ENCODE measurements around the gene DPY19L3.

The DPY19L3 gene

DNA sequence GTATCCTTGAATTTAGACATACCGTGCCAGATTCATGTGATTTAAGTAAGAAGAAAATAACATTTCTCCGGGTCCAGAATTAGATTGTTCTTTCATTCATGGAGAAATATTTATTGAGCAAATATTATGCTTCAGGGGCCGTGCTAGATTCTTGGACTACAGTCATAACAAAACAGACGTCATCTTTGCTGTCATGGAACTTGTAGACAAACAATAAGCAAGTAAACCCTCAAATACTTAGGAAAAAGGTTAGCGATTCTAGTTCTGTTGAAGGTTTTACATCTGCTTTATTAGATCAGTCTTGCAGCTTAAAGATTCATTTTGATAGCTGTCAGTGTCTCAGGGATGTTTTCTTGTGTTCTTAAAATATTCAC, 43.3 kb upstream of the DPY19L3 start:
- Histone ChIP-seq H3K36me3 (replicated peaks) (peaks cover 10% of the 10 kb centered on the region), H3K27ac (no peak overlapping the region), H3K4me3 (ENCODE audit: low read depth, low read length) (no peak overlapping the region), H3K27me3 (replicated peaks) (no peaks in the 10 kb centered on the region)
- DNase-seq: no peak
- TF ChIP-seq, protein P1, sequence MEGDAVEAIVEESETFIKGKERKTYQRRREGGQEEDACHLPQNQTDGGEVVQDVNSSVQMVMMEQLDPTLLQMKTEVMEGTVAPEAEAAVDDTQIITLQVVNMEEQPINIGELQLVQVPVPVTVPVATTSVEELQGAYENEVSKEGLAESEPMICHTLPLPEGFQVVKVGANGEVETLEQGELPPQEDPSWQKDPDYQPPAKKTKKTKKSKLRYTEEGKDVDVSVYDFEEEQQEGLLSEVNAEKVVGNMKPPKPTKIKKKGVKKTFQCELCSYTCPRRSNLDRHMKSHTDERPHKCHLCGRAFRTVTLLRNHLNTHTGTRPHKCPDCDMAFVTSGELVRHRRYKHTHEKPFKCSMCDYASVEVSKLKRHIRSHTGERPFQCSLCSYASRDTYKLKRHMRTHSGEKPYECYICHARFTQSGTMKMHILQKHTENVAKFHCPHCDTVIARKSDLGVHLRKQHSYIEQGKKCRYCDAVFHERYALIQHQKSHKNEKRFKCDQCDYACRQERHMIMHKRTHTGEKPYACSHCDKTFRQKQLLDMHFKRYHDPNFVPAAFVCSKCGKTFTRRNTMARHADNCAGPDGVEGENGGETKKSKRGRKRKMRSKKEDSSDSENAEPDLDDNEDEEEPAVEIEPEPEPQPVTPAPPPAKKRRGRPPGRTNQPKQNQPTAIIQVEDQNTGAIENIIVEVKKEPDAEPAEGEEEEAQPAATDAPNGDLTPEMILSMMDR (IDR thresholded peaks at IDR 0.05; ENCODE audit: low read depth, low read length, missing control alignments): no peak
- in situ Hi-C loops (cut with HindIII; ENCODE audit: low pct_ligation_motif_present, low sequenced_read_pairs): no loop called here

DNA sequence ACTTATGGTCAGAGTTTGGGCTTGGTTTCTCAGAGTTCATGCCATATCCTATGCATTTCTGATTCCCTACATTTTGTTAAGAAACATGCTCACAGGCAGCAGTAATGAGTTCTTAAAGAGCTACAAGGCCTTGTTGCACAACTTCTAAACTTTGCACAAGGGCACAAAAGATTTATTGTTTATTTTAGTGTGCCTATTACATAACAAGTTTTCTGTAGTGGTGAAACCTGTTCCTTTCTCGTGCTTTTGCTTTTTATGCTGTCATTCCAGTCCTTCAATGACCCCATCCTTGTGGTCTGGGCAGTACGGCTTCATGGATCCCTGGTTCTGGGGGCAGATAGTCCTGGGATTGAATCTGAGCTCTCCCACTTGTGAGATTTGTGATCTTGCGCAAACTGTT, 42.4 kb upstream of the DPY19L3 start:
- no peak overlapping the region for H3K27ac ChIP-seq
- TF ChIP-seq, protein P1 (IDR thresholded peaks at IDR 0.05; ENCODE audit: low read depth, low read length, missing control alignments): no peak
- H3K36me3 ChIP-seq (replicated peaks): peaks cover 6% of the 10 kb centered on the region
- in situ Hi-C loops (cut with HindIII; ENCODE audit: low pct_ligation_motif_present, low sequenced_read_pairs): no loop called here
- DNase-seq: no peak
- no peaks in the 10 kb centered on the region for H3K27me3 ChIP-seq (replicated peaks)
- no peak overlapping the region for H3K4me3 ChIP-seq (ENCODE audit: low read depth, low read length)

DNA sequence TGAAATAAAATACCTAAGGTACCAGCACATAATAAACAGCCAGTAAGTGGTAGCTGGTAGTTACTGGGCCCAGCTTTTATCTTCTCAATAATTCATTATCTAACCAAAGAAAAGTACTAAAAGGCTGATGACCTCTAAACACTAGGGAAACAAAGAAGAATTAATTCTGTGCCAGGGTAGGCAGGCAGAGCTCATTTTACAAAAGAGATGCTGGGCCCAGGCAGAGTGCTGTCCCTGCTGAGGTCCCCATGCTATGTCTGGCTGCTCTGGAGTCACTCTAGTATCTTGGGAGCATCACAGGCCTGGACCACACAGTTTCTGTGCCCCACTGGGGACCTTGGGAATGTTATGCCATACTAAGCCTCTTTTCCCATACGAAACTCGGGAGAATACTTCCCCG, 41.9 kb upstream of the DPY19L3 start:
- Histone ChIP-seq H3K27ac (no peak overlapping the region), H3K36me3 (replicated peaks) (peaks cover 6% of the 10 kb centered on the region), H3K4me3 (ENCODE audit: low read depth, low read length) (no peak overlapping the region), H3K27me3 (replicated peaks) (no peaks in the 10 kb centered on the region)
- DNase-seq: no peak
- in situ Hi-C loops (cut with HindIII; ENCODE audit: low pct_ligation_motif_present, low sequenced_read_pairs): no loop called here
- TF ChIP-seq, protein P1 (IDR thresholded peaks at IDR 0.05; ENCODE audit: low read depth, low read length, missing control alignments): no peak

DNA sequence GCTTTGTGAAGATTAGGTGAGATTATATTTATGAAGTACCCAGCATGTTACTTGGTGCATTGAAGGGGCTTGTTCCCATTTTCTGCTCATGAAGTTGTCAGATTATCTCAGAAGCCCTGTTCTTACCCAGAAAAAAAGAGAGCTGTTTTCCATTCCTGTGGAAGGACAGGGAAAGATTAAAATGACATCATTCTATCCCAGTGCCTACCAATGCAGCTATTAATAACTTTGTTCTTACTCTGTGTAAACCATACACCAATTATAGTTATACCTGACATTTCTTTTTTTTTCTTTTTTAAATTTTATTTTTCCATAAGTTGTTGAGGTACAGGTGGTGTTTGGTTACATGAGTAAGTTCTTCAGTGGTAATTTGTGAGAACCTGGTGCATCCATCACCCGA, 41.5 kb upstream of the DPY19L3 start:
- Histone ChIP-seq H3K27ac (no peak overlapping the region), H3K4me3 (ENCODE audit: low read depth, low read length) (no peak overlapping the region), H3K36me3 (replicated peaks) (peaks cover 6% of the 10 kb centered on the region), H3K27me3 (replicated peaks) (no peaks in the 10 kb centered on the region)
- TF ChIP-seq, protein P1 (IDR thresholded peaks at IDR 0.05; ENCODE audit: low read depth, low read length, missing control alignments): no peak
- in situ Hi-C loops (cut with HindIII; ENCODE audit: low pct_ligation_motif_present, low sequenced_read_pairs): no loop called here
- no peak for DNase-seq

DNA sequence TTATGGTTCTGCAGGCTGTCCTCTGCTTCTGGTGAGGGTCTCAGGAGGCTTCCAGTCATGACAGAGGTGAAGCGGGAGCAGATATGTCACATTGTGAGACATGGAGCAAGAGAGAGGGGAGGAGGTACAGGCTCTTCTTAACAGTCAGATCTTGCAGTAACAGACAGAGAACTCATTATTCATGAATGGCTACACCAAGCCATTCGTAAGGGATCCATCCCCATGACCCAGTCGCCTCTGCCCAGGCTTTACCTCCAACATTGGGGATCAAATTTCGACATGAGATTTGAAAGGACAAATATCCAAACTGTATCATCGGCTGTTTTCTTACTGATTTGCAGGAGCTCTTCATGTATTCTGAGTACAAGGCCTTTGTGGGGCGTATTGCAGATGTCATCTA, 38.5 kb upstream of the DPY19L3 start:
- TF ChIP-seq, protein P1 (IDR thresholded peaks at IDR 0.05; ENCODE audit: low read depth, low read length, missing control alignments): no peak
- Histone ChIP-seq H3K27ac (no peak overlapping the region), H3K27me3 (replicated peaks) (no peaks in the 10 kb centered on the region), H3K36me3 (replicated peaks) (peaks cover 3% of the 10 kb centered on the region), H3K4me3 (ENCODE audit: low read depth, low read length) (no peak overlapping the region)
- DNase-seq: no peak
- in situ Hi-C loops (cut with HindIII; ENCODE audit: low pct_ligation_motif_present, low sequenced_read_pairs): no loop called here

DNA sequence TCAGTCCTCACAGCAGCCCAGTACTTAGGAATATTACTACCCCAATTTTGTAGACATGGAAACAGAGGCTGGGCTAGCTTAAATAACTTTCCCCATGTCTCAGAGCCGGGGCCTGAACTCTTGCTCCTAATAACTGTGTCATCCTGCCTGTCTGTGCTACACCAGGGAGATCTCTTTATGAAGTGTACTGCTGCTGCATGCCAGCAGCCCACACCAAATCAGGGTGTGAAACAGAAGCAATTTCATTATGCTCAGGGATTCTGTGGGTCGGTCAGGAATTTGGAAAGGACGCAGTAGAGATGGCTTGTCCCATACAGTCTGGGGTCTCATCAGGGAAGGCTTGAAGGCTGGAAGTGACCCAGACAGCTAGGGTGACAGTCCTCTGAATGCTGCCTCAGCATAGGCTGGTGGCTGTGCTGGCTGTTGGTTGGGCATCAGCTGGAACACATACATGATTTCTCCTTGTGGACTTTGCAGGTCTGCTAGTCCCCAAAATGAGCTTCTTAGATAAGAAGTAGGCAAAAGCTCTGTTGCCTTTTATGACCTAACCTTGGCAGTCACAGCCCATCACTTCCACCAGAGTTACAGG, 37.5 kb upstream of the DPY19L3 start:
- no peak overlapping the region for H3K4me3 ChIP-seq (ENCODE audit: low read depth, low read length)
- peaks cover 3% of the 10 kb centered on the region for H3K36me3 ChIP-seq (replicated peaks)
- no peak for DNase-seq
- in situ Hi-C loops (cut with HindIII; ENCODE audit: low pct_ligation_motif_present, low sequenced_read_pairs): no loop called here
- TF ChIP-seq, protein P1 (IDR thresholded peaks at IDR 0.05; ENCODE audit: low read depth, low read length, missing control alignments): no peak
- H3K27ac ChIP-seq: no peak overlapping the region
- H3K27me3 ChIP-seq (replicated peaks): no peaks in the 10 kb centered on the region

Measured in brain microvascular endothelial cell (primary cell).